AG04449 (cell line): Measurements from ENCODE around the gene LPAR1.
"Not testable (repeated sequence)": the region's sequence is repeated elsewhere in the genome, so short reads cannot be mapped to it uniquely, and the experiment has no call there.

Experiments
- CTCF ChIA-PET: fragments of 350-600 bp; formaldehyde crosslinking; extraction: SDS; loops from one replicate; lab custom pipeline; 2021; ENCODE audit warnings: antibody characterized with exemption; lab: Yijun Ruan, JAX
- POLR2A ChIA-PET: fragments of 400-600, 350-600 bp; formaldehyde crosslinking; extraction: SDS; loops from one replicate; lab custom pipeline; 2020; ENCODE audit warnings: antibody characterized with exemption, inconsistent platforms; lab: Yijun Ruan, JAX
- DNase-seq: peaks from one replicate; pipeline ENCODE4 v3.0.0-alpha.2; 2010; ENCODE audit warnings: low read depth, low spot score
- H3K4me3 ChIP-seq: 2 replicates; pipeline ENCODE4 v1.5.1; 2011; ENCODE audit warnings: low read depth, mild to moderate bottlenecking, control low read depth, low read length
- CTCF ChIP-seq: IDR thresholded peaks from one replicate; pipeline ENCODE4 v1.5.1; 2011; ENCODE audit warnings: mild to moderate bottlenecking, moderate library complexity, low read length, control low read depth, inconsistent platforms; ENCODE audit not compliant: insufficient read depth; ENCODE audit errors: missing control alignments

LPAR1 gene

DNA sequence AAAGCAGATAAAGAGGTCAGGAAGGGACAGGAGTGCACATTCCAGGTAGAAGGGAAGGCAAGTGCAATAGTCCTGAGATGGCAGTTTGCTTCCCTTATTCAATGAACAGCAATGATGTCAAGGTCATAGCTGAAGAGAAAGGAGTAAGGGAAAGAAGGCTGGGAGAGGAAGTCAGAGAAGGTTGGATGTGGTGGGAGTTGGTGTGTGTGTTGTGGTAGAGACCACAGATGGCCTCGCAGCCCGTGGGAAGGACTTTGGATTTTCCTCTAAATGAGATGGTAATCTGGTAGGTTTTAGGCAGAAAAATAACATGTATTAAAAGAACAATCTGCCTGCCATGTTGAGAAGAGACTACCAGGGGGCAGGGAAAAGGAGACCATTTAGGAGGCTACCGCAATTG is 25.1 kb upstream of the LPAR1 start:
- no peak for TF ChIP-seq CTCF
- ChIA-PET CTCF (interaction anchor here (1.2 kb wide), 1 partner anchor 13 kb away, joined by 3 read pairs; no protein-coding TSS in a partner anchor), POLR2A (no interaction called here)
- DNase-seq: no peak
- no peak overlapping the region for H3K4me3 ChIP-seq

DNA sequence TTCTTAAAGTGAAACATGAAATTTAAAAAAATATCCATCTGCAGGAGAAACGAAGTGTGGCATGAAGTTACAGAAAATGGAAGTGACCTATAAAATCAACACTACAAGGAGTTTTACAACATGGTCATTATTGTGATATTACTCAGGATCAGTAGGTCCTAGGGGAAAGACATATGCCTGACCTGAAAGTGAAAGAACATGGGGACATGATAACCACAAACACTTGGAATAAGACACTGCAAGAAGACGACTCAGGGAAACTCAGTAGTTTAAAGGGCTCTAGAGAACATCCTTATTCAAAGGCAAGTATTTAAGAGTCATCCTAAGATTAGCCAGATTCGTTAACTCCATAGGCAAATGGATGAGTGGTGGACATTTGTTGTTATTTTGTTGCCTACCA is 19.9 kb upstream of the LPAR1 start:
- no peak for TF ChIP-seq CTCF

GRCh38 chr9:111056538-111056937 is 18.3 kb upstream of the LPAR1 start:
- ChIA-PET POLR2A (no interaction called here), CTCF (interaction anchor here (1.6 kb wide), 1 partner anchor 12 kb away, joined by 4 read pairs; no protein-coding TSS in a partner anchor)
- DNase-seq: no peak
- no peak overlapping the region for H3K4me3 ChIP-seq
- TF ChIP-seq CTCF: no peak

More for the DNA sequence above, 19.9 kb upstream of the LPAR1 start:
- DNase-seq: no peak
- CTCF ChIA-PET: interaction anchor here (1.0 kb wide), 1 partner anchor 11 kb away, joined by 3 read pairs; no protein-coding TSS in a partner anchor
- no peak overlapping the region for H3K4me3 ChIP-seq
- POLR2A ChIA-PET: interaction anchor here (0.6 kb wide), 1 partner anchor 9 kb away, joined by 3 read pairs; no protein-coding TSS in a partner anchor

DNA sequence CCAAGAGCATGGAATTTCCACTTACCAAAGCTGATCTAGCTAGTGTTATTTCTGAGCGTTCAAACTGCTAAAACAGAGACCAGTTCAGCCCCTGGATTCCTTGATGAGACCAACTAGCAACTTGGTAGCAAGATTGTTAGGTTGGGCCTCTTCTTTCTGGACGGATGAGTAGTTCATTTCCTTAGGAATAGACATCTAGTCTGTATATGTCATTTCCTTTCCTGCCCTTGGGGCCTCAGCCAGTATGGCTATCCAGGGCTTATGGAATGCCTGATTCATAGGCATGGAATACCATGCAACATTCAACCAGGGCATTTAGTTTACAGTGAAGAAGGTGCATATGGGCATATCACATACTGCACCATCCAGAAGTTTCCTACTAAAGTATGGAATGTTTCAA is 14.5 kb upstream of the LPAR1 start:
- peak; percentile 51 for DNase-seq
- H3K4me3 ChIP-seq: no peak overlapping the region
- ChIA-PET POLR2A (no interaction called here), CTCF (no interaction called here)
- no peak for TF ChIP-seq CTCF

- no peak for TF ChIP-seq CTCF
- no peak for DNase-seq
Measured at GRCh38 chr9:111051400-111051799, 13.1 kb upstream of the LPAR1 start.

DNA sequence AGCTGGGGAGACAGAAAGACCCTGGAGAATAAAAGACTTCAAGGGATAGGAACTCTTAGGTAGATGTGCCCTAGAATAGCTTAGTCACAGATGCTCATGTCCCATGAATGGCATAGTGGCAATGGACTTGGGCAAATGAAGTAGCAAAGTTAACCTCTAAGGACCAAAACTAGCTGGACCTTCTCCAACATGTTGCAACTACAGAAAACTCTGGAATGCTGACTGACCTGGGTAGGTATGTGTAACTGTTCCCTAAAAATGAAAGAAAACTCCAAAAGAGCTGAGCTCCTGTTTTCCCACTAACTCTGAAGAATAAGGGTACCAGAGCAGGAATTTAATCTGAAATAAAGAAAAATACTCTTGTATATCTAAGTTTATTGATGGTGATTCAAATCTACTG is 12.5 kb upstream of the LPAR1 start:
- ChIA-PET POLR2A (no interaction called here), CTCF (interaction anchor here (1.1 to 1.3 kb wide), 2 partner anchors 9 to 14 kb away, joined by 3 to 5 read pairs; no protein-coding TSS in a partner anchor)
- DNase-seq: no peak
- H3K4me3 ChIP-seq: no peak overlapping the region
- no peak for TF ChIP-seq CTCF

More at GRCh38 chr9:111051400-111051799, 13.1 kb upstream of the LPAR1 start:
- ChIA-PET POLR2A (no interaction called here), CTCF (interaction anchor here (1.3 kb wide), 1 partner anchor 15 kb away, joined by 3 read pairs; no protein-coding TSS in a partner anchor)
- H3K4me3 ChIP-seq: no peak overlapping the region

DNA sequence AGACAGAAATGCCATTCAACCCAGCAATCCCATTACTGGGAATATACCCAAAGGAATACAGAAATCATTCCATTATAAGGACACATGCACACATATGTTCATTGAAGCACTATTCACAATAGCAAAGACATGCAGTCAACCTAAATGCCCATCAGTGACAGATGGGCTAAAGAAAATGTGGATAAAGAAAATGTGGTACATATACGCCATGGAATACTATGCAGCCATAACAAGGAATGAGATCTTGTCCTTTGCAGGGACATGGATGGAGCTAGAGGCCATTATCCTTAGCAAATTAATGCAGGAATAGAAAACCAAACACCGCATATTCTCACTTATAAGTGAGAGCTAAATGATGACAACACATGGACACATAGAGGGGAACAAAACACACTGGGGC is 9.0 kb upstream of the LPAR1 start:
- H3K4me3 ChIP-seq, CTCF ChIA-PET, DNase-seq, POLR2A ChIA-PET: not testable (repeated sequence)
